Measurements from ENCODE around the gene TJAP1.

The TJAP1 gene, protein sequence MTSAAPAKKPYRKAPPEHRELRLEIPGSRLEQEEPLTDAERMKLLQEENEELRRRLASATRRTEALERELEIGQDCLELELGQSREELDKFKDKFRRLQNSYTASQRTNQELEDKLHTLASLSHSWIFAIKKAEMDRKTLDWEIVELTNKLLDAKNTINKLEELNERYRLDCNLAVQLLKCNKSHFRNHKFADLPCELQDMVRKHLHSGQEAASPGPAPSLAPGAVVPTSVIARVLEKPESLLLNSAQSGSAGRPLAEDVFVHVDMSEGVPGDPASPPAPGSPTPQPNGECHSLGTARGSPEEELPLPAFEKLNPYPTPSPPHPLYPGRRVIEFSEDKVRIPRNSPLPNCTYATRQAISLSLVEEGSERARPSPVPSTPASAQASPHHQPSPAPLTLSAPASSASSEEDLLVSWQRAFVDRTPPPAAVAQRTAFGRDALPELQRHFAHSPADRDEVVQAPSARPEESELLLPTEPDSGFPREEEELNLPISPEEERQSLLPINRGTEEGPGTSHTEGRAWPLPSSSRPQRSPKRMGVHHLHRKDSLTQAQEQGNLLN

DNA sequence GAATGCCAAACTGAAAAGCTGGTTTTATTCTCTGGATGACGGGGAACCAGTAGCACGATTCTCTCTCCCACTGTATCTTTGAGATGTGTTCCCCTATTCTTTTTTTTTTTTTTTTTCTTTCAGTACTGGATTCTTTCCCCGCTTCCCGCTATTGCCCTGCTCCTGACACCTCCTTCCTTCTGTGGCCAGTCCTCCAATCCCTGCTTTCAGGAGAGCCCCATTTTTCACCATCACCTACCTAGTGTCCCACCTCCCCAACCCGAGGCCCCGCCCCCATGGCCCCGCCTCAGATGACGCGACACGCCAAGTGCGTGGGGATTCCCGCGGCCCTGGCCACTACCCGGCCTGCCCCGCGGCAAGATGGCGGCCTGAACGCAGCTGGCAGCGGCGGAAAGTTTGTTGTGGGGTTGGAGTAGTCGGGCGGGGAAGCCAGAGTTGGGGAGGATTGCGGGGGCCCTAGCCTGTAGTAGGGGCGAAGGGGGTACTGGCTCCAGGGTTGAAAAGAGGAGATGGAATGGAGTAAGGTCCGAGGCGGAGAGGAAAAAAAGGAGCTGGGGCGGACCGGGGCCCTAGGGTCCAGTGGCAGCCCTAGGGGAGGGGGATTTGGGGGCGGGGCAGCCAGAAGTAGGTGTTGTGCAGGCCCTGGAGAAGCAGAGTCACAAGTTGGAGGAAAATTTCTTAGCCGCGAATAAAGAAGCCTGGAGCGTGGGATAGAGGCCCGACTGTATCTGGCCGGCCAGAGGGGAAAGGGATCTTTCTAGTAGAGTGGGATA, at the start of gene TJAP1:
Gene TJAP1, plus strand, starts transcription at position 336 of the 773 bp plus-strand sequence. CDS start 21,432 bp downstream, outside the sequence.
- DNase-seq = peak; percentile 66 to 93

DNA sequence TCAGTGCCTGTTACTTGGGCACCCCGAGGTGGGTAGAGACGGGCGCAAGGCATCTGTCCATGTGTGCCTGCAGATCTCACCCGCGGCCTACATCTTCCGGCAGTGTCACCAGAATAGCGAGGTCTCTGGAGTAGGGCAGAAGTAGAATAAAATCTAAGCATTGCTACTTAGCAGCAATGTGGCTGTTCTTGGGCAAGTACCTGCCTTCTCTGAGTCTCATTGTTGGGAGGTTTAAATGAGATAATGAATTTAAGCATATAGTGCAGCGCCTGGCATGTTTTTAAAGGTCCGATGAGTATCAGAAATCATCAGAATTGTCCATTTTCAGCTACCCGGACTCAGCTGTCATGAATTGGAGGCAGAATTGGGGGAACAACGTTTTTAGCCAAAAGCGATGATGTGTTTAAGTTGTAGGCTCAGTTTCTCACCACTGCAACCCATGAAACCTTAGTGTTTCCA, 49.2 kb upstream of the TJAP1 start:
- no peak for DNase-seq

DNA sequence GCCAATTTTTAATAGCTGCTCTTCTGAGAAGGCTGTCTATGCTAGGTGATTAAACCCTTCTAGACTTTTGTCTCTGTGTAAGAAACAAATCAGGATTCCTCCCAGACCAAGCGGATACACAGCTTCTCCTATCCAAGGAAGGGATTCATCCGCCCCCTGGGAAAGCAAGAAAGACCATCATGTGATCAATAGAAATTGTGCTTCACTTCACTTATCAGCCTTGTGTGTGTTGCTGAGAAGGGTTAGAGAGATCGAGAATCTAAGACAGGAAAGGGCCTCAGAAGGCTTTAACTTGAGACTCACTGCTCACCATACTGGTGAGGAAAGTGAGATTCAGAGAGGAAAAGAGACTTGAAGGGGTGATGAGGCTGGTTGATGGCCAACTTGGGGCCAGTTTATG, 48.5 kb upstream of the TJAP1 start:
- DNase-seq = no peak

DNA sequence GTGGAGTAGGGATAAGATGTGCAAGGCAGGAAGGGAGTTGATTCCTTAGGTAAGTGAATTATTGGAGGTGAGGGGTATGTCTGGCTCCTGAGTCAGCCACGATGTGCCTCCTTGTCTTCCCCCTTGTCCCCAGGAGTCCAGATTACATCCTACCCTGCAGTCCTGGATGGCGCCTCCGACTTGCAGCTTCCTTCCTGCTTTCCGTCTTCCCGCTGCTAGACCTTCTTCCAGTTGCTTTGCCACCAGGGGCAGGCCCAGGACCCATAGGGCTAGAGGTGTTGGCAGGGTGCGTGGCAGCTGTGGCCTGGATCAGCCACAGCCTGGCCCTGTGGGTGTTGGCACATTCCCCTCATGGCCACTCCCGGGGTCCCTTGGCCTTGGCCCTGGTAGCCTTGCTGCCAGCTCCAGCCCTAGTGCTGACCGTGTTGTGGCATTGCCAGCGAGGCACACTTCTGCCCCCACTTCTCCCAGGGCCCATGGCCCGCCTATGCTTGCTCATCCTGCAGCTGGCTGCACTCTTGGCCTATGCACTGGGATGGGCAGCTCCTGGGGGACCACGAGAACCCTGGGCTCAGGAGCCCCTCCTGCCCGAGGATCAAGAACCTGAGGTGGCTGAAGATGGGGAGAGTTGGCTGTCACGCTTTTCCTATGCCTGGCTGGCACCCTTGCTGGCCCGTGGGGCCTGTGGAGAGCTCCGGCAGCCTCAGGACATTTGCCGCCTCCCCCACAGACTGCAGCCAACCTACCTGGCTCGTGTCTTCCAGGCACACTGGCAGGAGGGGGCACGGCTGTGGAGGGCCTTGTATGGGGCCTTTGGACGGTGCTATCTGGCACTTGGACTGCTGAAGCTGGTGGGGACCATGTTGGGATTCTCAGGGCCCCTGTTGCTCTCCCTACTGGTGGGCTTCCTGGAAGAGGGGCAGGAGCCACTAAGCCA, 45.1 kb upstream of the TJAP1 start:
- no peak for DNase-seq

DNA sequence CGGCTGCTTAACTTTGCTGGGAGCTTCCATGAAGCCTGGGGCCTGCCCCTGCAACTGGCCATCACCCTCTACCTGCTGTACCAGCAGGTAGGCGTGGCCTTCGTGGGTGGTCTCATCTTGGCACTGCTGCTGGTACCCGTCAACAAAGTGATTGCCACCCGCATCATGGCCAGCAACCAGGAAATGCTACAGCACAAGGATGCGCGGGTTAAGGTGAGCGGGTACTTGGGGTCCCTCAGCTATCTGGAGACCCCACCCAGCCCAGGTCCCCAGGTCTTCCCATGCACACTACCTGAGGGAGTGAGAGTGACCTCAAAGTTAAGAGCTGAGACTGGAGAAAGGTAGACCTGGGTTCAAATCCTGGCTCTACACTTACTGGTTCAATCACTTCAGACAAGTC, 44.2 kb upstream of the TJAP1 start:
- DNase-seq = no peak

DNA sequence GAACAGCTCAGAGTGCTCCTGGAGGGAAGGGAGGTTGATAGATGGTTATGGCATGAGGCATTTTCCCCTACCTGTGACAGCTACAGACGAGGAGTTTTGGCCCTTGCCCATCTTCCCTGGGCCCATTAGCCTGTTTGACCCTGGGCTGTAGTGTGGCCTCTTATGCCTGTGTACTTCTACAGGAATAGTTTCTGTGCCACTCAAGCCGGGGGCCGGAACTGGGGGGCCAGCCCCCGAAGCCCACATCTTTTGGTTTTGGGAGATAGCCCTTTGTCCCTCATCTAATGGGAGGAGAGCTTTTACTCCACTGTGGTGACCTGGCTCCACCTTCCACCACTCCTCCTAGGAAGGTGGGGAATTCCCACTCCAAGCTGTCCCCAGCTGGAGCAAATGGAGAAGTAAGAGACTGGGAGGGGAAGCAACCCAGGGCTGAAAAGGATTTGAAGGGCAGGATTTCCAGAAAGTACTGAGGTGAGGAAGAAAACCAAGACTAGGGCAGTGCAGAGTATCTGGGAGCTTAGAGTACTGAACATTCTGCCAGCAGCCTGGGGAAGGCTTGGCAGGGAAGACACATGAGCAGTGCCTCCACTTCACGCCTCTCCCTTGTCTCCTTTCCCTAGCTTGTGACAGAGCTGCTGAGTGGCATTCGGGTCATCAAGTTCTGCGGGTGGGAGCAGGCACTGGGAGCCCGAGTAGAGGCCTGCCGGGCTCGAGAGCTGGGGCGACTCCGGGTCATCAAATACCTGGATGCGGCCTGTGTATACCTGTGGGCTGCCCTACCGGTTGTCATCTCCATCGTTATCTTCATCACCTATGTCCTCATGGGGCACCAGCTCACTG, 43.1 kb upstream of the TJAP1 start:
- DNase-seq = no peak

DNA sequence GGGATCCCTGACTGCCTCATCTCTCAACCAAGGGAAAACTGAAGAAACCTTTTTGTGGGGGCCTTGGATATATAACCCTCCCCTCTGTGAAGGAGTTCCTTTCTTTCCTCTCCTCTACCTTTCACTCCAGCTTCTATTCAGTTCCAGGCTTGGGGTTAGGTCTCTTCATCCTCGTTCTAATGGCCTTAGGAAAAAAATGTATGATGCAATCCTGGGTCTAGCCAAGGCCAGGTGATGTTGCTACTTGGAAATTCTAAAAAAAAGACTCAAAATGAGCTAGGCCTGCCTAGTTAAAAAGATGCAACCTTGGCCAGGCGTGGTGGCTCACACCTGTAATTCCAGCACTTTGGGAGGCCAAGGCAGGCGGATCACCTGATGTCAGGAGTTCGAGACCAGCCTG, 42.4 kb upstream of the TJAP1 start:
- DNase-seq = no peak

DNA sequence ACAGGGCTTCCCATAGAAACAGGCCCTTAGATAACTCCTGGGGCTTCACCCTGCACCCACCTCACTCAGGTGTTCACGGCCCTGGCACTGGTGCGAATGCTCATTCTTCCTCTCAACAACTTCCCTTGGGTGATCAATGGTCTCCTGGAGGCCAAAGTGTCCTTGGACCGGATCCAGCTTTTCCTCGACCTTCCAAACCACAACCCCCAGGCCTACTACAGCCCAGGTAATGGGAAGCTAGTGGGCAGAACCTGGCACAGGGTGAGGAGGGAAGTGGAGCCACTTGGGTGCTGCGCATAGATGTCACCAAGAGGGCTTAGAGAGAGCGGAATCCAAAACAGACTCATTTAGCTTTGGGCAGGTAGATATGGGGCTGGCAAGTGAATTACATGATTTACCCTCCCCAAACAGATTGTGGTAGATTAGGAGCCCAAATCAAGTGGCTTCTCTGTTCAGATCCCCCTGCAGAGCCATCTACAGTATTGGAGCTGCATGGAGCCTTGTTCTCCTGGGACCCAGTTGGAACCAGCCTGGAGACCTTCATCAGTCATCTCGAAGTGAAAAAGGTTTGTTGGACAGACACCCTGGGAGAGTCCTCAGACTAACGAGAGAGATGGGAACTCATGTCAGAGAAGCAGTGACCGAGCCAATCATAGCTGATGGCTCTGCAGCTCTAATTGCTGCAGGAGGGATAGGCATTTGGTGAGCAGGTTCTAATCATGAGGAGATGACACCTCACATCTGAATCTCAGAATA, 41.5 kb upstream of the TJAP1 start:
- no peak for DNase-seq

DNA sequence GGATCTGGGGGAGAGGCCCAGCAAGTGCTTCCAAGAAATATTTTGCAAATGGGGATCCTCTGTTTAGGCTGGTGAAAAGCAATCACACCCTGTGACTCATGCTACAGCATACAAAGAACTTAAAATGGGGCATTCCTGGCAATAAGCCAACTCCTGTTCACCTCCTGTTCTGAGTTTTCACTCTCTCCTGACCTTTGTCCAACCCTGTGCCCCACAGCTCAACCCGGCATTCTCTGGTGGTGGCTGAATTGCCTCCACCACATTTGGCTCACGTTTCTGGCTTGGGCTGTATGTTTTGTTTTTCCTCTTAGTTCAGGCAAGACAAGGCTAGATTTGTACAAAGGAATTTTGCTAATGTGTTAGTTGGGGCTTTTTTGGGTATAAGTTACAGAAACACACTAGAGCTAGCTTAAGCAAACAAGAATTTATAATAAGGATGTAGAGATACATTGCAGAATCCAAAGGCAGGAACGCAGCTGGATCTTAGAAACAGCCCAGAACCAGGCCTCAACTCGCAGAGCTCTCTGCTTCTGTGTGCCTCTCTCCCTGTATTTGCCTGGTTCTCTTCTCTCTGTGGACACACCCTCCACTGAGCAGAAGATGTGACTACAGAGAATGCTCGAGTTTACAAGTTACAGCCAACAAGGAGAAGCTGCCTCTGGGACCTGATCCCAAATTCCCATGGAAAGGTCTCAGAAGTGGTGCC, 40.6 kb upstream of the TJAP1 start:
- no peak for DNase-seq

DNA sequence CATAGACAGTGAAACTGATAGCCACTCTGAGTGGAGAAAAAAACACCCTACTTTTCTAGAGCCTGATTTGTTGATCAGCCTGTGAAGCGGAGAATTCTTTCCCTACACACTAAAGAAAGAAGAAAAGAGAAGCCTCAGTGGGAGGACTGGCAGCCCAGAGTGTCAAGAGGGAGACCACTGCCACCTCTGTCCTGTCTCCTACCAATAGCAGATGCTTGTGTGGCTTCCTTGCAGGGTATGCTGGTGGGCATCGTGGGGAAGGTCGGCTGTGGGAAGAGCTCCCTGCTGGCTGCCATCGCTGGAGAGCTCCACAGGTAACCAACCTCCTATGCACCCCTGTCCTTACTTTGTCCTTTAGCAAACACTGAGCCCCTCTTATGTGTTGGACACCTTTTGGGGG, 39.7 kb upstream of the TJAP1 start:
- DNase-seq = no peak

DNA sequence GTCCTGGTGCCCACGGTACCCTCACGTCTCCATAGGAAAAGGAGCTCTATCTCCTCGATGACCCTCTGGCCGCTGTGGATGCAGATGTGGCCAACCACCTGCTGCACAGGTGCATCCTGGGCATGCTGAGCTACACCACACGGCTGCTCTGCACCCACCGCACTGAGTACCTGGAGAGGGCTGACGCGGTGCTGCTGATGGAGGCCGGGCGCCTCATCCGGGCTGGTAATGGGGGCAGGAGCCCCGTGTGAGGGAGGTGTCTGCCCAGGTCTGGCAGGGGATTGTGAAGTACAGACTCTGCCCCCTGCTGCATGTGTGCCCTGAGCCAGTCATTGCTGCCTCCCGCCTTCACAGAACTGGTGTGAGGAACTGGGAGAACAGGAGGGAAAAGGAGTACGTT, 34.4 kb upstream of the TJAP1 start:
- DNase-seq = no peak

DNA sequence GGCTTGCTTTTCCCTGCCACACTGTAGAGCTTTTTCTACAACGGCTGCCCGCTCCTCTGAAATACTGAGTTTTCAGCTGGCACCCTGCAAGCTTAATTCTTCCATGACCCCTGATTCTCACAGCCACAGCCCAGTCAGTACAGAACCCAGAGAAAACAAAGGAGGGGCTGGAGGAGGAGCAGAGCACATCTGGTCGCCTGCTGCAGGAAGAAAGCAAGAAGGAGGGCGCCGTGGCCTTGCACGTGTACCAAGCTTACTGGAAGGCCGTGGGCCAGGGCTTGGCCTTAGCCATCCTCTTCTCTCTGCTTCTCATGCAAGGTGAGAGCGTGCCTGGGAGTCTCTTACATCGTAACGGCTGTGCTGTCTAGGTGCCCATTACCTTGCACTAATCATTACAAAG, 33.3 kb upstream of the TJAP1 start:
- no peak for DNase-seq

DNA sequence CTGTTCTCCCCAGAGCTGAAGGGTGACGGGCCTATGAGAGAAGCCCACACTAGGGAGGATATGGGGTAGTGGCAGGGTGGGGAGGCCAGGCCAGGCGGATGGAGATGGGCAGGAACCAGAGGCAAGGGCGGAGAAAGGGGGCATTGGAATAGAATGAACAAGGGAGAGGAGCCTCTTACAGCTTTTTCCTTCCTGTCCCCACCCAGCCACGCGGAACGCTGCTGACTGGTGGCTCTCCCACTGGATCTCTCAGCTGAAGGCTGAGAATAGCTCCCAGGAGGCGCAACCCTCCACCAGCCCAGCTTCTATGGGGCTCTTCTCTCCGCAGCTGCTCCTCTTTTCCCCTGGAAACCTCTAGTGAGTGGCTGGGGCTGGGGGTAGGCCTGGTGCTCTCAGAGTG, 32.8 kb upstream of the TJAP1 start:
- DNase-seq = no peak

DNA sequence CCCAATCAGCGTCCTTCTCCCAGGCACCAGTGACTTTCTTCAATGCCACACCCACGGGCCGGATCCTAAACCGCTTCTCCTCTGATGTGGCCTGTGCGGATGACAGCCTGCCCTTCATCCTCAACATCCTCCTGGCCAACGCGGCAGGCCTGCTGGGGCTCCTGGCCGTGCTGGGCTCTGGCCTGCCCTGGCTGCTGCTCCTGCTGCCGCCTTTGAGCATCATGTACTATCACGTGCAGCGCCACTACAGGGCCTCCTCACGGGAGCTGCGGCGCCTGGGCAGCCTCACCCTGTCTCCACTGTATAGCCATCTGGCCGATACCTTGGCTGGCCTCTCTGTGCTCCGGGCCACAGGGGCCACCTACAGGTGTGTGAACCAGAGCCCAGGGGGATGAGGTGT, 31.8 kb upstream of the TJAP1 start:
- DNase-seq = no peak

DNA sequence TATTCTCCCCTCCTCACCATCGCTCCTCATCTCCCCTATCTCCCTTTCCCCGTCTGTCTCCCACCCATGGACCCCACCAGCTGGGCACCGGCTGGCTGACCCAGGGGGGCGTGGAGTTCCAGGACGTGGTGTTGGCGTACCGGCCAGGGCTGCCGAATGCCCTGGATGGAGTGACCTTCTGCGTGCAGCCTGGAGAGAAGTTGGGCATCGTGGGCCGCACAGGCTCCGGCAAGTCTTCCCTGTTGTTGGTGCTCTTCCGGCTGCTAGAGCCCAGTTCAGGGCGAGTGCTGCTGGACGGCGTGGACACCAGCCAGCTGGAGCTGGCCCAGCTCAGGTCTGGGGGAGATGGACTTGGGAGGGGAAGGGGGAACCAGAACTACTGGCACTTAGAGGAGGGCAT, 29.8 kb upstream of the TJAP1 start:
- DNase-seq = no peak

DNA sequence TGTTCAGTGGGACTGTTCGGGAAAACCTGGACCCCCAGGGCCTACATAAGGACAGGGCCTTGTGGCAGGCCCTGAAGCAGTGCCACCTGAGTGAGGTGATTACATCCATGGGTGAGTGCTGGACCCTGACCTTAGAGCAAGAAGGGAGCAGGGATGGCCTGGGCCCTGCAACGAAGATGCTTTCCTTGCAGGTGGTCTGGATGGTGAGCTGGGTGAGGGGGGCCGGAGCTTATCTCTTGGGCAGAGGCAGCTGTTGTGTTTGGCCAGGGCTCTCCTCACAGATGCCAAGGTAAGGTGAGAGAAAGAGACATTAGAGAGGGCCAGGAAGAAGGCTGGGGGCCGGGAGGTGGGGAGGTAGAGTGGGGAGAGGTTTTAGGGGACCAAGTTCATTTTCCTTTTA, 28.5 kb upstream of the TJAP1 start:
- no peak for DNase-seq

DNA sequence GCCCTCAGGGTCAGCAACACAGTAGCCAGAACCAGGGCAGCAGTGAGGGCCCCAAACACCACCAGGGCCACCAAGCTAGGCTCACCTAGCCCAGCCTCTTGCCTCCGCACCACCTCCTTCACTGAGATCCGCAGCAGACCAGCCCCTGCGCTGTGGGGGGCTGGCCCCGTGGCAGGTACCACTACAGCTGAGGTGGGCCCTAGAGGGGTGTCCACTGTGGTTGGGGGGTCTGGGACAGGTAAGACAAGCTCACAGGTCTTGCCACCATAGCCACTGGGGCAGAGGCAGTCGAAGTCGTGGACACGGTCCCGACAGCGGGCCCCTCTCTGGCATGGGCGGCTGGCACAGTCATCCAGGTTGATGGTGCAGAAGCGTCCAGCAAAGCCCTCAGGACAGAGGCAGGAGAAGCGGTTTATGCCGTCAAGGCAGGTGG, 26.7 kb upstream of the TJAP1 start:
- no peak for DNase-seq

DNA sequence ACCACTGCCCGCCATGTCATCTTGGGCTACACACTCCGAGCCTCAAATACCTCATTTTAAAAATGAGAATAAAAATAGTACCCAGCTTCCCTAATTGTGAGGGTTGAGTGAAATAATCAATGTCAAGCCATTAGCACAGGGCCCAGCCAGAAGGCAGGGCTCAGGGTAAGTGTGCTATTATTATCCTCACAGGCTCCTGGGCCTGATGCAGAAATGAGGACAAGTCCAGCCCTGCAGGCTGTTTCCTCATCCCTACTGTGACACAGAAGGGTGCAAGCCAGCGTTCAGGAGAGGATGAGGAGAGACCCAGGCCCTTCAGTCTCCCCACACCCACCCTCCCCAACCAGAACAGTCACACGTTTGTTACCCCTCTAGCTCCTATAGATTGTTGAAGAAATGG, 26.0 kb upstream of the TJAP1 start:
- DNase-seq = no peak

DNA sequence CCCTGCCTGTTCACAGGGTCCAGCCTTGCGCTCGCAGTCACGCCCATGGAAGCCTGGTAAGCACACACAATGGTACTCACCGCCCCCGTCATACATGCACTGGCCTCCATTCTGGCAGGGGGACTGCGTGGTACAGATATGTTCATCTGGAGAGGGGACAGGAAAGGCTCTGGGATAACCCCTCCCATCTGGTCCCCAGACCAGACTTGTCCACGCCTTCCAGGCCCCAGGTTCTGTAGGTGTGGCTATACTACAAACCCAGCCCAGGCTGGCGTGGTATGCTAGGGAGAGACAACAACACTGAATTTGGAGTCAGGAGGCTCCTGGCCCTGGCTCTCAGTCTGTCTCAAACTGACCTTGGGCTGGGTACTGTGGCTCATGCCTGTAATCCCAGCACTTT, 25.4 kb upstream of the TJAP1 start:
- no peak for DNase-seq

DNA sequence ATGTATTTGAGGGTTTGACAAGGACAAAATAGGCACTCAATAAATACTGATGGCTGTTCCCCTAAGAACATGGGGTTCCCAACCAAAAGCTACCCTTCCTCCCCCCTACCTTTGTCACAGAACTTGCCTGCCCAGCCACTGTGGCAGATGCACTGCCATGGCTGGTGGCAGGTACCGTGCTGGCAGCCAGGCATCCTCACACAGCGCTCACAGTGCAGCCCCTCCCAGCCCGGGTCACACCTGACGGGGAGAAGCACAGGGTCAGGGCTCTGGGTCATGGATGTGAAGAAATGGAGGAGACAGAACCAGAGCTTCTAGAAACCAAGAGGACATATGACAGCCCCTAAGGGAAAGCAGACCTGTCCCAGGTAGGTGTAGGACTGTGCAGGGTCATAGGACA, 24.5 kb upstream of the TJAP1 start:
- DNase-seq = no peak

Data from NCI-H526 (cell line).